ENCODE data around the gene ATP11C. TPM values are rescaled to one million over a fixed set of nuclear protein-coding genes. Genes with fewer than 3 reads are reported as not detected.

ATP11C gene
- total RNA-seq (10 to 100 TPM; 15.7 to 17.0 TPM), polyA plus RNA-seq (7.3 TPM)

DNA sequence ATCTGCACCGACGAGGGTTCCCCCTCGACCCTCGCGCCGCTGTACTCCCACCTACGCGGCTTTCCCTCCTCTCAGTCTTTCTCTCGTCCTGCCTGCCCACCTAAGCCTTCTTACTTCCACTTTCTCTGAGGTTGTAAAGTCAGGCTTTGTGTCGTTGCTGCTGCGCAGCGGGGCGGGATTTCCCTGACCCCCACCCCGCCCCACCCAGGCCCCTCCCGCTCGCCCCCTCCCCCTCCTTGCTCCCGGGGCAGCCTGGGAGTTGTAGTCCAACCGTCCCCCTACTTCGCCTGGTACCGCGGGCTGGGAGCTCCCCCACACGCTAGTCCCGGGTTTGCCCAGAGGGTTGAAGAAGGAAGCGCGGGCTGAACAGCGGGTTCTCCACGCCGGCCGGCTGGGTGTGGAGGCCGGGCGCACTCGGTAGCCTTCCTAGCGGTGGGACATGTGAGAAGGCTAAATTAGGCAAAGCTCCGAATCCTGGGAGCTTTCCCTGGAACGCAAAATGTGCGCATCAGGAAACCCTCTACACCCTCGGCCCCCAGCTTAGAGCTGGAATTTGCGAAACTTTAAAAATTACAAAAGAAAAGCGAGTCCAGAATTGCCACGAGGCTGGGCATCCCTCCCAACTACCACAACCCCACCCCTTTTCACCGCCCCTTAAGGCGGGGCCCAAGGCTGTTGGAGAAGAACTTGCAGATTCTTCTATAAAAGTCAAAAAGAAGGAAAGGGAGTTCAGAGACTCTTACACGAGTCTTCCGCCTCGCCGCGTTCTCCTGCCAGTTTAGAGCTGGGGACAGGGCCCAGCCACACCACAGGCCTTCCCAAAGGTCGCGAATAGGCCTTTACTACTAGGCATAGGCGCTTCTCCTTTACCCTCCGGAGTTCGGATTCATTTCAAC lies at the start of gene ATP11C:
ATP11C (minus strand) TSS at position 153 of the 896 bp plus-strand sequence. CDS start 1,011 bp downstream, outside the sequence.
- peaks cover 9% of the 10 kb centered on the region for H3K4me1 ChIP-seq (ENCODE audit: insufficient read depth, low read length)
- H3K36me3 ChIP-seq (ENCODE audit: insufficient read depth, low read length), result no peaks in the 10 kb centered on the region
- peaks cover 22 to 29% (median 26%) of the 10 kb centered on the region in 3 donors for H3K4me1 Mint-ChIP-seq
- no peaks in the 10 kb centered on the region for H3K27me3 ChIP-seq (ENCODE audit: insufficient read depth, low read length, poor library complexity, severe bottlenecking)
- peaks cover 0 to 3% (median 0%) of the 10 kb centered on the region in 3 donors for H3K36me3 Mint-ChIP-seq
- CTCF ChIA-PET, result no interaction called here
- H3K9me3 ChIP-seq (ENCODE audit: low read length), result no peaks in the 10 kb centered on the region
- peak; percentile 67 to 88 (median 76) for DNase-seq
- peak within 1 kb of the TSS; percentile 91 to 99 (median 95) for H3K27ac Mint-ChIP-seq
- POLR2A ChIA-PET, result no interaction called here
- no peaks in the 10 kb centered on the region for H3K9me3 Mint-ChIP-seq
- H3K4me3 Mint-ChIP-seq, result peak within 1 kb of the TSS; percentile 89 to 99 (median 91)
- peak within 1 kb of the TSS; percentile 83 for H3K27ac ChIP-seq (ENCODE audit: low read depth, low read length)
- peak within 1 kb of the TSS; percentile 78 for H3K4me3 ChIP-seq (ENCODE audit: low read length)
- peaks cover 0 to 8% of the 10 kb centered on the region in 2 donors for H3K27me3 Mint-ChIP-seq

DNA sequence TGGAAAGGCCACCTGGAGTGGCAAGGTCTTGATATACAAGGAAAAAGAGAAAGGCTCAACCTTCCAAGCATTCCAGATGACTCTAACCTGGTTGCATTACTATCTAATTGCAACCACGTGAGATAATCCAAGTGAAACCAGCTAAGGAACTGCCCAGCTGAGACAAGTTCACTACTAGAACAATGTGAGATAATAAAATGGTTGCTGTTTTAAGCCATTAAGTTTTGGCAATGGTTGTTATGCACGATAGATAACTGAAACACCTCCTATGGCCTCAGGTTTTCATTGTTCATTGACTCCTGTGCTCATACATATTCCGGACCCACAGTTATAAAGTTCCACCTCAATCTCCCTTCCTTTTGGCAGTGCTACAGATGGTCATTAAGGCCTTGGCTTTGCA lies 41.6 kb upstream of the ATP11C start:
- no peak for DNase-seq
- Mint-ChIP-seq H3K4me1 (no peaks in the 10 kb centered on the region), H3K9me3 (no peaks in the 10 kb centered on the region), H3K36me3 (no peaks in the 10 kb centered on the region), H3K4me3 (no peak overlapping the region), H3K27ac (no peak overlapping the region), H3K27me3 (peaks cover 13 to 15% of the 10 kb centered on the region in 2 donors)
- Histone ChIP-seq H3K4me1 (ENCODE audit: insufficient read depth, low read length) (no peaks in the 10 kb centered on the region), H3K9me3 (ENCODE audit: low read length) (no peaks in the 10 kb centered on the region), H3K36me3 (ENCODE audit: insufficient read depth, low read length) (no peaks in the 10 kb centered on the region), H3K4me3 (ENCODE audit: low read length) (no peak overlapping the region), H3K27ac (ENCODE audit: low read depth, low read length) (no peak overlapping the region), H3K27me3 (ENCODE audit: insufficient read depth, low read length, poor library complexity, severe bottlenecking) (no peaks in the 10 kb centered on the region)
- ChIA-PET POLR2A (no interaction called here), CTCF (interaction anchor here (0.7 kb wide), 1 partner anchor 22 kb away, joined by 3 read pairs; no protein-coding TSS in a partner anchor)

DNA sequence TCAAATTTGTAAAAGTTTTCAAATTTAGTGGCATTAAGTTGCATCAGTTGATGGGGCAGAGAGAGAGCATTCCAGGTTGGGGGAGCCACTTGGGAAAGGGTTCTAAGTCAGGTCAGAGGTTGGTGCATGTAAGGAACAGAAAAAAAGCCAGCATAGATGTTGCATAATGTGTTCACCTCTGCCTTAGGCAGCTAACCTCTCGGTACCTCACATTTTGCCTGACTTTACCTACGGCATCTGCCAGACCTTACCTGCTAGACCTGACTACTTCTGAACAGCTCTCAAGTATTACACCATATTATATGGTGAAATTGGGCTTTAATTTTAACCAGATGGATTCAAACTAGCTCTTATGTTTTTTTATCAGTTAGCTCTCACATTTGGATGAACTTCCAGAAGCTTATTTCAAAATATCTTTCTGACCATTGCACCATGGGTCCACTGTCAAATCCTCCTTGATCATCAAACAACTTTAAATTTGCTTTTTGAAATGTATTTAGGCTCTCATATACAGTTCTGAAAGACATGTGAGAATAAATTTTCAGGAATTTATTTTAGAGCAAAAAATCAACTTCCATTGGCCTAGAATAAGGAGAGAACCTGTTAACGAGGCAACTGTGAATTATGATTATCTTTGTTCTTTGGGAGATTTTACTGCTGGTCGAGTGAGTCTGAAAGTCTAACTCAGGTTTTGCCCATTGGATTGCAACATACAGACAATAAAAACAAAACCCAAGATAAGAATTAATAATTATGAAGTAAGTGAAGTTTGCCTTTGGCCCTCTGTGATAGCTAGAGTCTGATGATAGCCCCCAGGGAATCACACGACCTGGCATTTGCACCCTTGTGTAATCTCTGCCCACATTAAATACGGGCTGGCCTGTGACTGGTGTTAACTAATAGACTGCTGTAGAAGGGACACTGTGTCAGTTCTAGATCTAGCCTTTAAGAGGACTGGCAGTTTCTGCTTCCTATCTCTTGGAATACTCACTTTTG lies 40.1 kb upstream of the ATP11C start:
- peaks cover 18% of the 10 kb centered on the region in 2 donors for H3K27me3 Mint-ChIP-seq
- no peaks in the 10 kb centered on the region for H3K36me3 Mint-ChIP-seq
- H3K4me1 Mint-ChIP-seq, result no peaks in the 10 kb centered on the region
- no peak overlapping the region for H3K27ac ChIP-seq (ENCODE audit: low read depth, low read length)
- no peaks in the 10 kb centered on the region for H3K9me3 ChIP-seq (ENCODE audit: low read length)
- no peaks in the 10 kb centered on the region for H3K4me1 ChIP-seq (ENCODE audit: insufficient read depth, low read length)
- CTCF ChIA-PET, result no interaction called here
- no peak overlapping the region for H3K27ac Mint-ChIP-seq
- no peak overlapping the region for H3K4me3 Mint-ChIP-seq
- no peaks in the 10 kb centered on the region for H3K36me3 ChIP-seq (ENCODE audit: insufficient read depth, low read length)
- no peak for DNase-seq
- H3K9me3 Mint-ChIP-seq, result no peaks in the 10 kb centered on the region
- no peaks in the 10 kb centered on the region for H3K27me3 ChIP-seq (ENCODE audit: insufficient read depth, low read length, poor library complexity, severe bottlenecking)
- POLR2A ChIA-PET, result no interaction called here
- no peak overlapping the region for H3K4me3 ChIP-seq (ENCODE audit: low read length)

- H3K27ac Mint-ChIP-seq, result no peak overlapping the region
- POLR2A ChIA-PET, result no interaction called here
- H3K4me1 Mint-ChIP-seq, result no peaks in the 10 kb centered on the region
- no peak overlapping the region for H3K4me3 Mint-ChIP-seq
- H3K27me3 ChIP-seq (ENCODE audit: insufficient read depth, low read length, poor library complexity, severe bottlenecking), result no peaks in the 10 kb centered on the region
- H3K9me3 Mint-ChIP-seq, result no peaks in the 10 kb centered on the region
- no peak overlapping the region for H3K27ac ChIP-seq (ENCODE audit: low read depth, low read length)
- H3K4me1 ChIP-seq (ENCODE audit: insufficient read depth, low read length), result no peaks in the 10 kb centered on the region
- H3K9me3 ChIP-seq (ENCODE audit: low read length), result no peaks in the 10 kb centered on the region
- no peak for DNase-seq
- peaks cover 17 to 18% of the 10 kb centered on the region in 2 donors for H3K27me3 Mint-ChIP-seq
- CTCF ChIA-PET, result no interaction called here
- H3K4me3 ChIP-seq (ENCODE audit: low read length), result no peak overlapping the region
- H3K36me3 Mint-ChIP-seq, result no peaks in the 10 kb centered on the region
- no peaks in the 10 kb centered on the region for H3K36me3 ChIP-seq (ENCODE audit: insufficient read depth, low read length)
Observed at GRCh38 chrX:139972113-139972512, 39.3 kb upstream of the ATP11C start.

GRCh38 chrX:139971394-139971749 lies 38.5 kb upstream of the ATP11C start:
- POLR2A ChIA-PET, result no interaction called here
- Mint-ChIP-seq H3K27me3 (peaks cover 17 to 18% of the 10 kb centered on the region in 2 donors), H3K4me1 (no peaks in the 10 kb centered on the region), H3K27ac (no peak overlapping the region), H3K4me3 (no peak overlapping the region), H3K36me3 (no peaks in the 10 kb centered on the region), H3K9me3 (no peaks in the 10 kb centered on the region)
- no peak overlapping the region for H3K4me3 ChIP-seq (ENCODE audit: low read length)
- no peaks in the 10 kb centered on the region for H3K36me3 ChIP-seq (ENCODE audit: insufficient read depth, low read length)
- no peaks in the 10 kb centered on the region for H3K9me3 ChIP-seq (ENCODE audit: low read length)
- no peak for DNase-seq
- no peaks in the 10 kb centered on the region for H3K4me1 ChIP-seq (ENCODE audit: insufficient read depth, low read length)
- CTCF ChIA-PET, result no interaction called here
- H3K27ac ChIP-seq (ENCODE audit: low read depth, low read length), result no peak overlapping the region
- H3K27me3 ChIP-seq (ENCODE audit: insufficient read depth, low read length, poor library complexity, severe bottlenecking), result no peaks in the 10 kb centered on the region

DNA sequence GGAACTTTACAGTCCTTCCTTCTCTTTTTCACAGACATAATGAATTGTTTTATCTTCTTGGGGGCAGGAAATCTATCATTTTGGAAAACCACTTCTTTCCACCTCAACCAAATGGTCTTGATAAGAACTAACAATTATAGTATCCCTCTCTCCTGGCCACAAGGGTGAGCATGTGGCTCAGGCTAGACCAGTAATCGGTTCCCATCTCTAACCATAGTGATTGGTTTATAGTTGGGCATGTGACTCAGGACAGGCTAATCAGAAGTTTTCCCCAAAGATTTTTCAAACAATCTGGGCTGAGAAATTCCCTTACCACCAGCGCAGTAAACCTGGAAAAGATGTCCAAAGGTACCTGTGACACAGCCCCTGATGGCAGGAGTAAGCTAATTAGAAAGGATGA lies 36.4 kb upstream of the ATP11C start:
- H3K27ac Mint-ChIP-seq, result no peak overlapping the region
- H3K27ac ChIP-seq (ENCODE audit: low read depth, low read length), result no peak overlapping the region
- POLR2A ChIA-PET, result no interaction called here
- H3K9me3 Mint-ChIP-seq, result peaks cover 0 to 1% (median 0%) of the 10 kb centered on the region in 5 donors
- H3K36me3 ChIP-seq (ENCODE audit: insufficient read depth, low read length), result no peaks in the 10 kb centered on the region
- H3K36me3 Mint-ChIP-seq, result no peaks in the 10 kb centered on the region
- no peak overlapping the region for H3K4me3 Mint-ChIP-seq
- H3K4me3 ChIP-seq (ENCODE audit: low read length), result no peak overlapping the region
- peaks cover 13 to 17% of the 10 kb centered on the region in 2 donors for H3K27me3 Mint-ChIP-seq
- DNase-seq, result no peak
- H3K4me1 Mint-ChIP-seq, result no peaks in the 10 kb centered on the region
- no peaks in the 10 kb centered on the region for H3K4me1 ChIP-seq (ENCODE audit: insufficient read depth, low read length)
- CTCF ChIA-PET, result no interaction called here
- no peaks in the 10 kb centered on the region for H3K27me3 ChIP-seq (ENCODE audit: insufficient read depth, low read length, poor library complexity, severe bottlenecking)
- no peaks in the 10 kb centered on the region for H3K9me3 ChIP-seq (ENCODE audit: low read length)

GRCh38 chrX:139967750-139968149 lies 34.9 kb upstream of the ATP11C start:
- no peaks in the 10 kb centered on the region for H3K36me3 Mint-ChIP-seq
- Histone ChIP-seq H3K36me3 (ENCODE audit: insufficient read depth, low read length) (no peaks in the 10 kb centered on the region), H3K4me1 (ENCODE audit: insufficient read depth, low read length) (no peaks in the 10 kb centered on the region), H3K27ac (ENCODE audit: low read depth, low read length) (no peak overlapping the region), H3K4me3 (ENCODE audit: low read length) (no peak overlapping the region), H3K9me3 (ENCODE audit: low read length) (no peaks in the 10 kb centered on the region), H3K27me3 (ENCODE audit: insufficient read depth, low read length, poor library complexity, severe bottlenecking) (no peaks in the 10 kb centered on the region)
- ChIA-PET POLR2A (no interaction called here), CTCF (no interaction called here)
- H3K27me3 Mint-ChIP-seq, result peaks cover 15 to 17% of the 10 kb centered on the region in 2 donors
- DNase-seq, result no peak
- H3K4me3 Mint-ChIP-seq, result no peak overlapping the region
- no peaks in the 10 kb centered on the region for H3K4me1 Mint-ChIP-seq
- peaks cover 0 to 4% (median 0%) of the 10 kb centered on the region in 5 donors for H3K9me3 Mint-ChIP-seq
- no peak overlapping the region for H3K27ac Mint-ChIP-seq

DNA sequence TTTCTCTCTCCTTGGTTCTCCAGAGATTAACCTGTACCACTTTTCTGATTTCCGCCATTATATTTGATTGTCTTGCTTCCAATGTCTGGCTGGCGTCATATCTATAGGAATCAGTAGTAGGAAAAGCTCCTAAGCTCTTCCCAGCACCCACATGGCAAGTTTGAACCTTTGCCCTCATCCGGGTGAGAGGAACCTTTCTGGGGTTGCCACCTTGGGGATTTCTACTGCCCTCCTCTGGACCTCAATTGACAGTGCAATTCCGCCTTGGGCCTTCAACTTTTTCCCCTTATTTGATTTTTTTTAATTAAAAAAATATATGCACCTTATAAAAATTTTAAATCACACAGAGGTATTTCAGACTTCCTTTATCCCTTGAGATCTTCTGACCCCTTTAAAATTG lies 34.4 kb upstream of the ATP11C start:
- Histone ChIP-seq H3K27me3 (ENCODE audit: insufficient read depth, low read length, poor library complexity, severe bottlenecking) (no peaks in the 10 kb centered on the region), H3K9me3 (ENCODE audit: low read length) (no peaks in the 10 kb centered on the region), H3K36me3 (ENCODE audit: insufficient read depth, low read length) (no peaks in the 10 kb centered on the region), H3K4me3 (ENCODE audit: low read length) (no peak overlapping the region), H3K4me1 (ENCODE audit: insufficient read depth, low read length) (no peaks in the 10 kb centered on the region), H3K27ac (ENCODE audit: low read depth, low read length) (no peak overlapping the region)
- ChIA-PET CTCF (no interaction called here), POLR2A (no interaction called here)
- Mint-ChIP-seq H3K4me1 (no peaks in the 10 kb centered on the region), H3K27me3 (peaks cover 16 to 17% of the 10 kb centered on the region in 2 donors), H3K9me3 (peaks cover 0 to 4% (median 0%) of the 10 kb centered on the region in 5 donors), H3K36me3 (no peaks in the 10 kb centered on the region), H3K27ac (no peak overlapping the region), H3K4me3 (no peak overlapping the region)
- DNase-seq, result no peak

Measured in CD8-positive, alpha-beta memory T cell (primary cell).